HEK293 (cell line): Measurements from ENCODE around the gene SSU72.

Experiments
- CTCF ChIA-PET: fragments of 350-600 bp; formaldehyde crosslinking; extraction: SDS; loops from one replicate; lab custom pipeline; 2021; ENCODE audit warnings: antibody characterized with exemption; lab: Yijun Ruan, JAX
- POLR2A ChIA-PET: fragments of 300-600 bp; formaldehyde crosslinking; extraction: SDS; loops from one replicate; lab custom pipeline; 2020; ENCODE audit warnings: antibody characterized with exemption, inconsistent platforms; lab: Yijun Ruan, JAX
- H3K27ac ChIP-seq: fragments of 200-500 bp; sonication (Bioruptor generic); 2 replicates; pipeline ENCODE4 v1.5.1; 2014; ENCODE audit warnings: low read depth, low read length, control low read depth, inconsistent platforms; ENCODE audit errors: extremely low read depth
- H3K36me3 ChIP-seq, 2 experiments: fragments of 200-500 bp in 1 of 2; sonication (Bioruptor generic) in 1 of 2; 1 replicate in 1 of 2; 2 replicates in 1 of 2; pipeline ENCODE4 v1.5.1; 2014 to 2017; ENCODE audit warnings: inconsistent platforms in 2 of 2, low read length in 2 of 2; ENCODE audit not compliant: control insufficient read depth in 2 of 2, insufficient read depth in 1 of 2
- H3K4me1 ChIP-seq: fragments of 200-500 bp; sonication (Bioruptor generic); 2 replicates; pipeline ENCODE4 v1.5.1; 2014; ENCODE audit warnings: mild to moderate bottlenecking, low read length, inconsistent platforms; ENCODE audit not compliant: control insufficient read depth, insufficient read depth
- H3K4me3 ChIP-seq: 2 replicates; pipeline ENCODE4 v1.5.1; 2011; ENCODE audit warnings: low read depth, mild to moderate bottlenecking, control low read depth, low read length, moderate library complexity
- H3K9me3 ChIP-seq: fragments of 200-500 bp; sonication (Bioruptor generic); 2 replicates; pipeline ENCODE4 v1.5.1; 2014; ENCODE audit warnings: low read depth, low read length, inconsistent platforms; ENCODE audit not compliant: control insufficient read depth, insufficient read depth
- OVOL3 ChIP-seq: fragments of 450-650 bp; formaldehyde crosslinking; IDR thresholded peaks from 2 replicates; pipeline ENCODE4 v1.5.1; 2016; ENCODE audit warnings: missing biosample characterization, missing genetic modification characterization
- SCRT2 ChIP-seq: fragments of 450-650 bp; formaldehyde crosslinking; IDR thresholded peaks from 2 replicates; pipeline ENCODE4 v1.5.1; 2016; ENCODE audit warnings: missing biosample characterization, missing genetic modification characterization
- ZBTB26 ChIP-seq: fragments of 450-650 bp; formaldehyde crosslinking; optimal IDR thresholded peaks from 2 replicates; pipeline ENCODE3; 2016; ENCODE audit warnings: missing biosample characterization, mild to moderate bottlenecking, missing genetic modification characterization
- ZBTB48 ChIP-seq: fragments of 450-650 bp; formaldehyde crosslinking; IDR thresholded peaks from 2 replicates; pipeline ENCODE4 v1.5.1; 2016; ENCODE audit warnings: missing biosample characterization, missing genetic modification characterization
- ZNF10 ChIP-seq: fragments of 450-650 bp; formaldehyde crosslinking; IDR thresholded peaks from 2 replicates; pipeline ENCODE4 v1.5.1; 2017; ENCODE audit warnings: missing biosample characterization, missing genetic modification characterization
- ZNF155 ChIP-seq: fragments of 450-650 bp; formaldehyde crosslinking; IDR thresholded peaks from 2 replicates; pipeline ENCODE4 v1.5.1; 2016; ENCODE audit warnings: missing biosample characterization, missing genetic modification characterization
- ZNF169 ChIP-seq: fragments of 450-650 bp; formaldehyde crosslinking; IDR thresholded peaks from 2 replicates; pipeline ENCODE4 v1.5.1; 2016; ENCODE audit warnings: missing biosample characterization, missing genetic modification characterization
- ZNF239 ChIP-seq: fragments of 450-650 bp; formaldehyde crosslinking; IDR thresholded peaks from 2 replicates; pipeline ENCODE4 v1.5.1; 2016; ENCODE audit warnings: missing biosample characterization, missing genetic modification characterization
- ZNF24 ChIP-seq: fragments of 450-650 bp; formaldehyde crosslinking; IDR thresholded peaks from 2 replicates; pipeline ENCODE4 v1.5.1; 2016; ENCODE audit warnings: missing biosample characterization, missing genetic modification characterization
- ZNF324 ChIP-seq: fragments of 450-650 bp; formaldehyde crosslinking; IDR thresholded peaks from 2 replicates; pipeline ENCODE4 v1.5.1; 2016; ENCODE audit warnings: missing biosample characterization, missing genetic modification characterization
- ZNF354C ChIP-seq: fragments of 450-650 bp; formaldehyde crosslinking; IDR thresholded peaks from 2 replicates; pipeline ENCODE4 v1.5.1; 2016; ENCODE audit warnings: missing biosample characterization, missing genetic modification characterization, low read depth, borderline replicate concordance
- ZNF473 ChIP-seq: fragments of 450-650 bp; formaldehyde crosslinking; IDR thresholded peaks from 2 replicates; pipeline ENCODE4 v1.5.1; 2017; ENCODE audit warnings: missing biosample characterization, missing genetic modification characterization
- ZNF600 ChIP-seq: fragments of 450-650 bp; formaldehyde crosslinking; IDR thresholded peaks from 2 replicates; pipeline ENCODE4 v1.5.1; 2016; ENCODE audit warnings: missing biosample characterization, missing genetic modification characterization
- ZNF624 ChIP-seq: fragments of 450-650 bp; formaldehyde crosslinking; IDR thresholded peaks from 2 replicates; pipeline ENCODE4 v1.5.1; 2017; ENCODE audit warnings: missing biosample characterization, missing genetic modification characterization
- ZNF707 ChIP-seq: fragments of 450-650 bp; formaldehyde crosslinking; IDR thresholded peaks from 2 replicates; pipeline ENCODE4 v1.5.1; 2016; ENCODE audit warnings: missing biosample characterization, missing genetic modification characterization
- TF ChIP-seq, protein P1 (sequence below): fragments of 450-650 bp; formaldehyde crosslinking; IDR thresholded peaks from 2 replicates; pipeline ENCODE4 v1.5.1; 2016; ENCODE audit warnings: missing biosample characterization, missing genetic modification characterization
- TF ChIP-seq, protein P2 (sequence below): fragments of 450-650 bp; formaldehyde crosslinking; IDR thresholded peaks from 2 replicates; pipeline ENCODE4 v1.5.1; 2016; ENCODE audit warnings: missing biosample characterization, missing genetic modification characterization

The SSU72 gene

GRCh38 chr1:1554550-1554925, 20.1 kb downstream of the SSU72 start:
- POLR2A ChIA-PET = no interaction called here
- peak overlapping the region; percentile 12; the same call in 1 of the 2 replicates for H3K27ac ChIP-seq
- CTCF ChIA-PET = interaction anchor here (0.6 to 0.9 kb wide), 3 partner anchors 111 to 434 kb away, joined by 3 to 4 read pairs (median 3); no protein-coding TSS in a partner anchor

DNA sequence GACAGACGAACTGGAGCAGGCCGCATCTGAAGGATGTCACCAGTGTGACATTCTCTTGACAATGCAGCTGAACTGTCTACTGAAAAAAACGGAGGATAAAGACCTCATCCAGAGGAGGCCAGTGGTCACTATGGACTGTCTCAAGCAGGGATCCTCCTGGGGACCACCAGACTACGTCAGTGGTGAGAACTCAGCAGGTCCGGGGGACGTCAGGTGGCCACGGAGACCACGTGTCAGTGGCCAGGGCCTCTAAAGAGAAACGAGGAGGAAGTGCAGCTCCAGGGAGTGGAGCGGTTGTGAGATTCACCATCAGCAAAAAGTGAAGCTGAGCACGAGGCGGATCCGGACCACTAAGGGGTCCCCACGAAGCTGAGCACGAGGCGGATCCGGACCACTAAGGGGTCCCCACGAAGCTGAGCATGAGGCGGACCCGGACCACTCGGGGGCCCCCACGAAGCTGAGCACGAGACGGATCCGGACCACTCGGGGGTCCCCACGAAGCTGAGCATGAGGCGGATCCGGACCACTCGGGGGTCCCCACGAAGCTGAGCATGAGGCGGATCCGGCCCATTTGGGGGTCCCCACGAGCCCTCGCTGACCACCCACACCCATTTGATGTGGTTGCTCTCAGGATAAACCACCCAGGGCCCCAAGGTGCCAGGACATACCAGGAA, 20.7 kb downstream of the SSU72 start:
- H3K4me3 ChIP-seq = no peak overlapping the region
- H3K36me3 ChIP-seq = peaks cover 0 to 35% of the 10 kb centered on the region in 2 experiments; a peak in 2 of 3 replicates
- no peaks in the 10 kb centered on the region for H3K9me3 ChIP-seq
- CTCF ChIA-PET = interaction anchor here (0.6 to 0.9 kb wide), 3 partner anchors 8 to 434 kb away, joined by 3 to 4 read pairs (median 3); no protein-coding TSS in a partner anchor
- H3K27ac ChIP-seq = no peak overlapping the region
- no peaks in the 10 kb centered on the region; the same call in 1 of the 2 replicates for H3K4me1 ChIP-seq
- POLR2A ChIA-PET = no interaction called here
- TF ChIP-seq OVOL3 (tag by site-specific recombination) = no peak

More at GRCh38 chr1:1554550-1554925, 20.1 kb downstream of the SSU72 start:
- H3K4me1 ChIP-seq = no peaks in the 10 kb centered on the region; the same call in 1 of the 2 replicates
- H3K36me3 ChIP-seq = peaks cover 0 to 38% of the 10 kb centered on the region in 2 experiments; a peak in 2 of 3 replicates
- no peak overlapping the region for H3K4me3 ChIP-seq
- no peaks in the 10 kb centered on the region for H3K9me3 ChIP-seq
- TF ChIP-seq ZNF155 (tag by site-specific recombination) = no peak
- TF ChIP-seq OVOL3 (tag by site-specific recombination) = no peak
- TF ChIP-seq ZNF600 = peak; percentile 66; the same call in 1 of the 2 replicates
- peak; percentile 52; the same call in 1 of the 2 replicates for TF ChIP-seq ZBTB48 (tag by site-specific recombination)
- no peak for TF ChIP-seq ZNF473
- TF ChIP-seq ZNF169 (tag by site-specific recombination) = 0 out of 2 replicates have a peak, but pooled peaks have one; percentile 39
- TF ChIP-seq SCRT2 (tag by site-specific recombination) = peak; percentile 48; the same call in 1 of the 2 replicates

GRCh38 chr1:1552263-1552639, 22.4 kb downstream of the SSU72 start:
- ChIA-PET CTCF (no interaction called here), POLR2A (interaction anchor here (0.7 kb wide), 1 partner anchor 533 kb away, joined by 9 read pairs; no protein-coding TSS in a partner anchor)
- H3K4me1 ChIP-seq = no peaks in the 10 kb centered on the region; the same call in 1 of the 2 replicates
- TF ChIP-seq ZBTB26 (tag by site-specific recombination) = no peak
- no peak for TF ChIP-seq ZNF624 (tag by site-specific recombination)
- TF ChIP-seq ZBTB48 (tag by site-specific recombination) = peak; percentile 71; the same call in 1 of the 2 replicates
- H3K27ac ChIP-seq = no peak overlapping the region
- H3K36me3 ChIP-seq = peaks cover 4 to 49% of the 10 kb centered on the region in 2 experiments; a peak in 2 of 3 replicates
- H3K4me3 ChIP-seq = no peak overlapping the region
- no peaks in the 10 kb centered on the region for H3K9me3 ChIP-seq

- no peaks in the 10 kb centered on the region for H3K9me3 ChIP-seq
- ChIA-PET CTCF (no interaction called here), POLR2A (no interaction called here)
- peak; percentile 61 for TF ChIP-seq ZNF600
- no peak for TF ChIP-seq ZNF239
- peak; percentile 61 for TF ChIP-seq ZNF10 (tag by site-specific recombination)
- TF ChIP-seq ZNF155 (tag by site-specific recombination) = no peak
- TF ChIP-seq ZNF707 (tag by site-specific recombination) = no peak
- no peak for TF ChIP-seq ZNF354C (tag by site-specific recombination)
- TF ChIP-seq, protein P1, sequence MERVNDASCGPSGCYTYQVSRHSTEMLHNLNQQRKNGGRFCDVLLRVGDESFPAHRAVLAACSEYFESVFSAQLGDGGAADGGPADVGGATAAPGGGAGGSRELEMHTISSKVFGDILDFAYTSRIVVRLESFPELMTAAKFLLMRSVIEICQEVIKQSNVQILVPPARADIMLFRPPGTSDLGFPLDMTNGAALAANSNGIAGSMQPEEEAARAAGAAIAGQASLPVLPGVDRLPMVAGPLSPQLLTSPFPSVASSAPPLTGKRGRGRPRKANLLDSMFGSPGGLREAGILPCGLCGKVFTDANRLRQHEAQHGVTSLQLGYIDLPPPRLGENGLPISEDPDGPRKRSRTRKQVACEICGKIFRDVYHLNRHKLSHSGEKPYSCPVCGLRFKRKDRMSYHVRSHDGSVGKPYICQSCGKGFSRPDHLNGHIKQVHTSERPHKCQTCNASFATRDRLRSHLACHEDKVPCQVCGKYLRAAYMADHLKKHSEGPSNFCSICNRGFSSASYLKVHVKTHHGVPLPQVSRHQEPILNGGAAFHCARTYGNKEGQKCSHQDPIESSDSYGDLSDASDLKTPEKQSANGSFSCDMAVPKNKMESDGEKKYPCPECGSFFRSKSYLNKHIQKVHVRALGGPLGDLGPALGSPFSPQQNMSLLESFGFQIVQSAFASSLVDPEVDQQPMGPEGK (tag by site-specific recombination) = peak; percentile 1; the same call in 1 of the 2 replicates
- TF ChIP-seq, protein P2, sequence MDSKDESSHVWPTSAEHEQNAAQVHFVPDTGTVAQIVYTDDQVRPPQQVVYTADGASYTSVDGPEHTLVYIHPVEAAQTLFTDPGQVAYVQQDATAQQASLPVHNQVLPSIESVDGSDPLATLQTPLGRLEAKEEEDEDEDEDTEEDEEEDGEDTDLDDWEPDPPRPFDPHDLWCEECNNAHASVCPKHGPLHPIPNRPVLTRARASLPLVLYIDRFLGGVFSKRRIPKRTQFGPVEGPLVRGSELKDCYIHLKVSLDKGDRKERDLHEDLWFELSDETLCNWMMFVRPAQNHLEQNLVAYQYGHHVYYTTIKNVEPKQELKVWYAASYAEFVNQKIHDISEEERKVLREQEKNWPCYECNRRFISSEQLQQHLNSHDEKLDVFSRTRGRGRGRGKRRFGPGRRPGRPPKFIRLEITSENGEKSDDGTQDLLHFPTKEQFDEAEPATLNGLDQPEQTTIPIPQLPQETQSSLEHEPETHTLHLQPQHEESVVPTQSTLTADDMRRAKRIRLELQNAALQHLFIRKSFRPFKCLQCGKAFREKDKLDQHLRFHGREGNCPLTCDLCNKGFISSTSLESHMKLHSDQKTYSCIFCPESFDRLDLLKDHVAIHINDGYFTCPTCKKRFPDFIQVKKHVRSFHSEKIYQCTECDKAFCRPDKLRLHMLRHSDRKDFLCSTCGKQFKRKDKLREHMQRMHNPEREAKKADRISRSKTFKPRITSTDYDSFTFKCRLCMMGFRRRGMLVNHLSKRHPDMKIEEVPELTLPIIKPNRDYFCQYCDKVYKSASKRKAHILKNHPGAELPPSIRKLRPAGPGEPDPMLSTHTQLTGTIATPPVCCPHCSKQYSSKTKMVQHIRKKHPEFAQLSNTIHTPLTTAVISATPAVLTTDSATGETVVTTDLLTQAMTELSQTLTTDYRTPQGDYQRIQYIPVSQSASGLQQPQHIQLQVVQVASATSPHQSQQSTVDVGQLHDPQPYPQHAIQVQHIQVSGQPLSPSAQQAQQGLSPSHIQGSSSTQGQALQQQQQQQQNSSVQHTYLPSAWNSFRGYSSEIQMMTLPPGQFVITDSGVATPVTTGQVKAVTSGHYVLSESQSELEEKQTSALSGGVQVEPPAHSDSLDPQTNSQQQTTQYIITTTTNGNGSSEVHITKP (tag by site-specific recombination) = 0 out of 2 replicates have a peak, but pooled peaks have one; percentile 17
- no peak for TF ChIP-seq ZNF24
- no peak for TF ChIP-seq ZNF324
- peaks cover 4 to 51% of the 10 kb centered on the region in 2 experiments; a peak in 2 of 3 replicates for H3K36me3 ChIP-seq
- no peak overlapping the region for H3K4me3 ChIP-seq
- no peaks in the 10 kb centered on the region; the same call in 1 of the 2 replicates for H3K4me1 ChIP-seq
- peak overlapping the region; percentile 25 for H3K27ac ChIP-seq
These were observed 23.0 kb downstream of the SSU72 start for GRCh38 chr1:1551524-1552262.
